A204.1 (cell line): ENCODE data around the gene TMEM218.
"Not testable (repeated sequence)": the region's sequence is repeated elsewhere in the genome, so short reads cannot be mapped to it uniquely, and the experiment has no call there.

Experiments used
- FAIRE-seq: peaks from 2 replicates; lab custom pipeline; 2012; peaks lifted over from hg19 to GRCh38; lab: Jason Lieb, UNC

The TMEM218 gene

DNA sequence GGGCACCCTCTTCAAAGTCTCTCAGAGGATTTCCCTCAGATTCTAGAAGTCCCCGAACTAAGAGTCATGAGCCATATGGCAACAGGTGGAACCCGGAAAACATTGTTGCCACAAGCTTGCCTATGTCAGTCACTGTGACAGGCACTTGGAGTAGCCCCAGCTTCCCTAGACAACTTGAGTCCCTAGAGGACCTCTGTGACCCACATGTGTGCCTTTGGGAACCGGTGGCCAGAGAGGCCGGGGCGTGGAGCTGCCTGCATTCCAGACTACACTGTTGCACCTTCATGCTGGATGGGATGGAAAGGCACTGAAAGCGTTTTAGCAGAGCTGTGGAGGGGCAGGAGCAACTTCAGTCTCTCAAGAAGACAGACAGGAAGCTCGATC is 36.2 kb downstream of the TMEM218 start:
- no peak for FAIRE-seq

GRCh38 chr11:125074511-125075241 is 36.8 kb downstream of the TMEM218 start:
- no peak for FAIRE-seq

- FAIRE-seq, result no peak
These were observed 37.6 kb downstream of the TMEM218 start for GRCh38 chr11:125073616-125074483.

DNA sequence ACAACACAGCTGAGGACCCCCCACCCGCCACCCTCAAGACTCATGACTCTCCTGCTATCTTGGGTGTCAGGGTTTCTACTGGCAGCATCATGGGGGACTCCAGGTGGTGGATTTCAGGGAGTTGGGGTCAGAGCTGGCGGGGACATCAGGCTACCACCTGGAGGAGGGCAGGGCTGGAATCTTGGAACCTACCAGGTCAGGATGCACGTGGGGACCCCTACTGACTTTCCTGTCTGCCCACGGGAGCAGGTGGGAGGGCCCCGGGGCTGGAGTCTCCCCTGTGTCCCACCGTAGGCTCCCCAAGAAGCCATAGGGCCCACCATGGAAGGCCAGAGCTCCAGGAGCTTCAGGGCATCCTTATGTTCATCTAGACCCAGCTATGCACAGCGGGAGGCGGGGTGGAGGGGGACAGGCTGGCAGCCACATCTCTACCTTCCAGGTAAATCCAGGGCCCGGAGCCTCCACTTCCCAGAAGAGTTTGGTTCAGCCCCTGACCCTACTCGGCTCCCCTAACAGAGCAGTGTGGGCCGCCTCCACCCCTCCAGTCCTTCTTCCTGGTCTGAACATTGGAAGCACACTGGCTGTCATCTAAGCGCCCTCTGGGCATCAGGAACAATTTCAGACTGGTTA is 38.4 kb downstream of the TMEM218 start:
- FAIRE-seq, result no peak

DNA sequence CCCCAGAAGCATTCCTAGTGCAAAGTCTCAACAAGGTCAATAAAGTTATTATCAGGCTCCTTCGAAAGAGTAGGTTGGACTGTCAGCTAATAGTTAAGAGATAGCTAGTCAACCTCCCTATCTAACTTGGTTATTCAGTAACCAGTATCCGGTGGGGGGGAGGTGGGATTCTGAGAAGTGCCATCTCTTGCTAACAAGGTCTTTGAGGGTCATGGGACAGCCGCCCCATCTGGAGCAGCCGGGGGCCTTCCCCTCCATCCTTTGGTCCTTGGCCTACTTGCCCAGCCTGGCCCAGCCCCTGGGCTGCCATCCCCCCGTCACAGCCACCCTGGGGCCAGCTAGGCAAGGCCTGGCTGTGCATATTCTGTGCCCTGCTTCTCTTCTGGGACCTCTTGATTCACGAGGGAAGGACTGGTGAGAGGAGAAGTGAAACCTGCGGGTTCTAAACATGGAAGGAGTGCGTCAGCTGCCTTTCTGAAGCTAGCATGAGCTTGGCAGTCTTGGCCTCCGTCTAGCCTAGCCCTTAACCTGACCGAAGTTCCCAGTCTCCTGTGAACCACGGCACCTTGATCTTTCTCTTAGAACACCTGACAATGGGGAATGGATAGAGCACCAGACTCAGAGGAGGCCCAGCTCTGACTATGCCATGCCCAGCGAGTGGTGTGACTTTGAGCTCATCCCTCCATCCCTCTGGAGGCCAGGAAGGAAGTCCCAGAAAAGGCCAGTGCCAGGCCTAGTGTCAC is 39.0 kb downstream of the TMEM218 start:
- FAIRE-seq, result no peak

- FAIRE-seq, result no peak
These were observed 39.6 kb downstream of the TMEM218 start for GRCh38 chr11:125071846-125072217.

DNA sequence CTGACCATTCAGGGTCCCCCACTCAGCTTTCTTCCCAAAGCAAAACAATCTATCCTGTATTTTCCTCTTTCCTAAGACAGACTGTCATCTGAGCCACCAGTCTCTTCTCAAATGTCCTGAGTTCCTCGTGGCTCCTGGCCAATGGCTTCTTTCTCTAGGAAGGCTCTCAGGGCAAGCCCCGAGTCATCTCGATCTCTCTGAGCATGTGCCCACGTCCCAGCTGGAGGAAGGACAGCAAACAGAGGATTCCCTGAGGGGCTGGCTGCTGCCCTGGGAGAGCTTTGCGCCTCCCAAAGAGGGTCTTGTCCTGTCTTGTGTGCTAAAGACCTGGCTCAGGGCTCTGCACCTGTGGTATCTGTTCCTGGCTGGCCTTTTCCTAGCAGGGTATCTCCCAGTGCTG is 40.0 kb downstream of the TMEM218 start:
- FAIRE-seq, result no peak

GRCh38 chr11:125070699-125071254 is 40.6 kb downstream of the TMEM218 start:
- FAIRE-seq, result no peak

DNA sequence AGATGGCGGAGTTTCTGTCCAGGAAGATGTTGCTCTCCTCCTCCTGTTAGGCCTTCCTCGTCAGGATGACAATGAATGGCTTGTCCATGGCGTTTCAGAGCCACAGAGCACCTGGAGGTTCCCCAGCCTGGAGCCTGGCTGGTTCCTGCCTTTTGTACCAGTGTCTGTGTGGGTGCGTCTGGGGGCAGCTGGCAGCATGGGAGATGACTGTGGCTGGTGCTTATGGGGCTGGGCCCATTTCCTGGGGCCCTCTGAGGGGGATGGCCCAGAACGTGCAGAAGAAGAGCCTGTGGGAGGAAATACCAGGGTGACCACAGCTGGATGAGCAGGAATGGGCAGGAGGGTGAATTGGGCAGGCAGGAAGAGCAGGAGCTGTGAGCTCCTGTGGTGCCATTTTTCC is 41.6 kb downstream of the TMEM218 start:
- FAIRE-seq, result no peak

GRCh38 chr11:125069008-125069407 is 42.4 kb downstream of the TMEM218 start:
- FAIRE-seq, result no peak

- no peak for FAIRE-seq
These were observed 43.1 kb downstream of the TMEM218 start for GRCh38 chr11:125068368-125068767.

GRCh38 chr11:125064070-125064469 is 47.4 kb downstream of the TMEM218 start:
- FAIRE-seq, result no peak

DNA sequence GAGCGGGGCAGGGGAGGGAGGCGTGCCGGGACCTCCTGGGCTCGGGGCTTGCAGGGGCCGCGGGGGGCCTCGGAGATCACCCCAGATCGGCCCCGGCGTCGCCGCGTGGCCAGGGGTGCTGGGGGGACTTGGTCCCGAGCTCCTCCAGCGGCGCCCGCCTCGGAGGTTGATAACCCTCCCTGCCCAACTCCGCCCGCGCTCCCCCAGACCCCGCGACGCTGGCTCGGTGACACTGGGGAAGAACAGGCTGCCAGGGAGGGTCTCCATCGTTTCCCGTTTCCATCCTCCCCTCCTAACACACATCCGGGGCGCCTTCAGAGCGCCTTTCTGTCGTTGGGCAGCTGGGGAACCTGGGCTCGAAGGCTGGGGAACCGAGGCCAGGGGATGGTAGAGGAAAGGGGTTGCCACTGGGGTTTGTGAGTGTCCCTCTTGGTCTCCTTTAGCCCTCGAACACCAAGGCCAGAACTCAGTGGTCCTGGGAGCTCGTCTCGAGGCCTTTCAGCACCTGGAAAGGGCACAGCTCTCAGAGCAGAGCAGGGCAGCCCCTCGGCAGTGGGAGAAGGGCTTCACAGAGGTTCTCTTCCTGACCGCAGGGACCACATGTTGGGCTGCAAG is 47.9 kb downstream of the TMEM218 start:
- no peak for FAIRE-seq

- FAIRE-seq, result no peak
These were observed 48.4 kb downstream of the TMEM218 start, which contains the start of gene SLC37A2 for GRCh38 chr11:125062931-125063428. TSS of gene SLC37A2 (plus strand) at chr11:125063305. CDS start at chr11:125063368, 63 bp downstream.

DNA sequence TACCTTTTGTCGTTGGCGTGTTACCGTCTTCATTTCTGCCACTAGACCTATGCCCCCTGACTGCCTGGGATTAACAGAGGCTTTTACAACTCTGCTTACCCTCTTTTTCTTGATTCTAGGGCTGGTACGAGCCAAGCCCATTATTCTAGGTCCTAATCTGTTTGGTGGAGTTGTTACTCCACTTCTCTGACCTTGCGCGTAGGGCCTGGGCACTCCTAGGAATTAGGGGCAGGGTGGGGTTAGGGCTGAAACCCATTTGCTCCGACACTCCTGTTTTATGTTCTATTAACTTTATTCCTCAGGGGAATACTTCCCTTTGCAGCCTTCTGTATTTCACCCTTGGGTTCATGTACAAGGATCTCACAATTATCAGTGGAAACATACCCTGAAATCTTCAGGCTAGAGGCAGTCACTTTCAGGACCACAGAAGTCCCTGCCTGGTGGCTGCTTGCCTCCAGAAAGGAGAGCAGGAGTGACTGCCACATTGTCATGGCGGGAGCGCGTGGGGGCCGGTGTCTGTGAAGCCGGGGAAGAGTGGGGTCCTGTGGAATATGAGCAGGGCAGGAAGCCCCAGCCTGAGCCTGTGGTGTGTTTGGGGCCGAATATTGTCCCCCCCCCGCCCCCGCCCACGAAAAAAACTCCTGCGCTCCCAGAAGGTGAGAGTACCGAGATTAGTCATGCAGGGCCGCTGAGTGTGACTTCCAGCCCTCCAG is 49.1 kb downstream of the TMEM218 start:
- no peak for FAIRE-seq

GRCh38 chr11:125061281-125061680 is 50.1 kb downstream of the TMEM218 start:
- no peak for FAIRE-seq

DNA sequence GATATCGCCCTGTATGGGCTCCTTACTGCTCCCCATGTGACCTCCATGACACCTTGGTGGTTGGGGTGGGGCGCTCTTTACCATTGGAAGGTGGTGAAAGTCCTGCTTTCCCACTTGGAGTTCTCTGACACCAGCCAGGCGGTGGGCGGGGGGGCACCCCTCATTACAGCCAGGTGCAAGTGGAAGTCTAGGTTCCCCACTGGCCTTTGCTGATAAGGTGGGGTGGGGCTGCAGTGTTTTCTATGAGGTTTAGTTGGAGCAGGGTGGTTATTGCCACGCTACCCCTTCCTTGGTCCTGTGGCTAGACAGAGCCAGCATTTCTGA is 53.8 kb downstream of the TMEM218 start:
- FAIRE-seq, result no peak

DNA sequence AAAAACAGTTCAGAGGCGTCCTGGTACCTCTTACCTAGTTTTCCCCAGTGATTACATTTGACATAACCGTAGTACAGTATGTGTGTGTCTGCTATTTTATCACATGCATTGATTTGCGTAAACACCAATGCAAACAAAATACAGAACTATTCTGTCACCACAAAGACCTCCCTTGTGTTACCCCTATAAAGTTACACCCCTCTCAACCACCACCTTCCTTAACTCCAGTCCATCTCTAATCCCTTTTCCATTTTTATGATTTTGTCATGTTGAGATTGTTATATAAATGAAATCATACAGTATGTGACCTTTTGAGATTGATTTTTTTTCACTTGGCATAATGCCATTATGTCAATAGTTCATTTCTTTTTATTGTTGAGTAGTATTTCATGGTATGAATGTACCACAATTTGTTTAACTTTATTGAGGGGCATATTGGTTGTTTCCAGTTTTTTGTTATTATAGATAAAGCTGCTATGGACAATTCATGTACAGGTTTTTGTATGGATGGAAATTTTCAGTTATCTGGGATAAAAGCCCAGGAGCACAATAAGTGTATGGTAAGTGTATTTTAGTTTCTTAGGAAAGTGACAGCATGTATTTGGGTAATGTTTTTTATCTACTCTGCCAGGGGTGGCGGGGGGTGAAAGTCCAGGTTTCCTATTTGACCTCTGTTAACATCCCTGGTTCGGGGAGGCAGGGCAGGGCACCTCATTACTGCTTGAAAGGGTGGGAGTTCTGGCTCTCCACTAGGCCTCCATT is 54.3 kb downstream of the TMEM218 start:
- no peak for FAIRE-seq

- FAIRE-seq, result not testable (repeated sequence)
These were observed 55.3 kb downstream of the TMEM218 start for GRCh38 chr11:125056111-125056510.

GRCh38 chr11:125055107-125055715 is 56.2 kb downstream of the TMEM218 start:
- no peak for FAIRE-seq
